ENCODE measurements around the gene ICA1. TPM values are rescaled to one million over a fixed set of nuclear protein-coding genes. Genes with fewer than 3 reads are reported as not detected.

The ICA1 gene
- total and polyA plus RNA-seq, 2 donors (not counting 3 experiments of a cell fraction or from before 2014, with no cell fraction given): 19.0 to 47.1 TPM

DNA sequence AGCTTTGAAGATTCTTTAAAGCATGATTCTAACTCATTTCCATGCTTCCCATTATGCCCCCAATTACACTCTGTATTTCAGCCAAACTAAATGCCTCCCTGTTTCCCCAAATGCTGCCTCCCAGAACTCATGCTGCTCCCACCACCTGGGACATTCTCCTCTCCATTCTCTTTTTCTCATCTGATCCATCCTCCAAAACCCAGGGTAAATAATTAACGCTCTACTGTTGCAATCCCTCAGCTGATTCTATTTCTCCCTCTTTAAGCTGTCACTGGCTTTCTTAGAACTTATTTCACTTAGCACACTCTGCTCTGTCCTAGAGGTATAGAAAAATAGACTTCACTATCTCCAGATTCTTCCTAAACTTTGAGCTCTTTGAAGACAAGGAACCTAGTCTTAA lies 104.7 kb downstream of the ICA1 start:
- DNase-seq (ENCODE audit: low read depth, low spot score) (no peak), FAIRE-seq (no peak)
- Histone ChIP-seq H3K9me3 (replicated peaks; ENCODE audit: control insufficient read depth, insufficient read depth, low read length) (no peaks in the 10 kb centered on the region), H3K4me3 (replicated peaks in 1 of 3; ENCODE audit: insufficient read depth in 1 of 3, low read depth in 1 of 3, low read length in 3 of 3) (no peak overlapping the region), H3K4me1 (ENCODE audit: control insufficient read depth, extremely low read depth, insufficient read depth, low read length) (no peaks in the 10 kb centered on the region), H3K9ac (replicated peaks; ENCODE audit: extremely low read depth, insufficient read depth, low read length) (no peak overlapping the region), H3K36me3 (ENCODE audit: control insufficient read depth in 2 of 2, extremely low read depth in 1 of 2, insufficient read depth in 2 of 2, low read length in 2 of 2) (no peaks in the 10 kb centered on the region), H3K27me3 (ENCODE audit: control insufficient read depth in 2 of 2, insufficient read depth in 2 of 2, low read length in 2 of 2) (no peaks in the 10 kb centered on the region), H3K9me1 (replicated peaks; ENCODE audit: control insufficient read depth, extremely low read depth, insufficient read depth, low read length) (no peaks in the 10 kb centered on the region), H3K79me2 (ENCODE audit: control insufficient read depth, insufficient read depth, low read length) (no peaks in the 10 kb centered on the region), H2AFZ (ENCODE audit: low read depth, low read length) (no peak overlapping the region), H3K27ac (ENCODE audit: insufficient read depth, low read depth, low read length) (no peak overlapping the region), H3K4me2 (ENCODE audit: insufficient read depth, low read length) (no peak overlapping the region), H4K20me1 (replicated peaks; ENCODE audit: control insufficient read depth, extremely low read depth, insufficient read depth, low read length) (no peaks in the 10 kb centered on the region)
- intact Hi-C loops (cut with micrococcal nuclease) (no loop called here), dilution Hi-C loops (cut with MboI; ENCODE audit: extremely low pct_ligation_motif_present, low sequenced_read_pairs) (no loop called here)
- ChIA-PET POLR2A (no interaction called here), CTCF (no interaction called here)
- no TSS peak for BruUV-seq (replicated peaks)
- no peak for TF ChIP-seq CTCF (IDR thresholded peaks at IDR 0.05; ENCODE audit: extremely low read depth in 1 of 2, insufficient read depth in 1 of 2, low read depth in 1 of 2, low read length in 2 of 2)
- TF ChIP-seq EZH2 (IDR thresholded peaks at IDR 0.05; ENCODE audit: borderline replicate concordance, low read depth, low read length, severe bottlenecking): no peak
- TF ChIP-seq MYC (IDR thresholded peaks at IDR 0.05; ENCODE audit: low read depth, low read length): no peak
- no peak for TF ChIP-seq POLR2AphosphoS5 (IDR thresholded peaks at IDR 0.05; ENCODE audit: insufficient read depth, low read depth, low read length)
- TF ChIP-seq MAX (IDR thresholded peaks at IDR 0.05; ENCODE audit: insufficient read depth, insufficient read length): no peak
- TF ChIP-seq JUN (IDR thresholded peaks at IDR 0.05; ENCODE audit: borderline replicate concordance, insufficient read depth, insufficient read length, low read depth): no peak
- TF ChIP-seq GATA2 (IDR thresholded peaks at IDR 0.05; ENCODE audit: insufficient read depth, insufficient read length, low read depth, low read length): no peak
- TF ChIP-seq POLR2A (IDR thresholded peaks at IDR 0.05; ENCODE audit: low read depth, low read length): no peak
- no peak for TF ChIP-seq FOS (IDR thresholded peaks at IDR 0.05; ENCODE audit: borderline replicate concordance, insufficient read depth, low read length)

All from endothelial cell of umbilical vein (primary cell).